ENCODE results near the gene VN1R5.

VN1R5 gene

GRCh38 chr1:247266053-247266452 lies 10.2 kb downstream of the VN1R5 start:
- H3K27me3 ChIP-seq = no peaks in the 10 kb centered on the region
- H3K4me3 ChIP-seq = no peak overlapping the region
- H3K27ac ChIP-seq = no peak overlapping the region
- no peaks in the 10 kb centered on the region for H3K4me1 ChIP-seq
- no peak overlapping the region for H3K4me2 ChIP-seq
- no peaks in the 10 kb centered on the region for H4K20me1 ChIP-seq
- TF ChIP-seq Cebpa-rat (IDR thresholded peaks at IDR 0.05) = no peak
- H3K9ac ChIP-seq = no peak overlapping the region
- H3K36me3 ChIP-seq = no peaks in the 10 kb centered on the region
- H3K9me3 ChIP-seq (replicated peaks in 1 of 11) = peaks cover 35 to 58% (median 43%) of the 10 kb centered on the region in 11 experiments

DNA sequence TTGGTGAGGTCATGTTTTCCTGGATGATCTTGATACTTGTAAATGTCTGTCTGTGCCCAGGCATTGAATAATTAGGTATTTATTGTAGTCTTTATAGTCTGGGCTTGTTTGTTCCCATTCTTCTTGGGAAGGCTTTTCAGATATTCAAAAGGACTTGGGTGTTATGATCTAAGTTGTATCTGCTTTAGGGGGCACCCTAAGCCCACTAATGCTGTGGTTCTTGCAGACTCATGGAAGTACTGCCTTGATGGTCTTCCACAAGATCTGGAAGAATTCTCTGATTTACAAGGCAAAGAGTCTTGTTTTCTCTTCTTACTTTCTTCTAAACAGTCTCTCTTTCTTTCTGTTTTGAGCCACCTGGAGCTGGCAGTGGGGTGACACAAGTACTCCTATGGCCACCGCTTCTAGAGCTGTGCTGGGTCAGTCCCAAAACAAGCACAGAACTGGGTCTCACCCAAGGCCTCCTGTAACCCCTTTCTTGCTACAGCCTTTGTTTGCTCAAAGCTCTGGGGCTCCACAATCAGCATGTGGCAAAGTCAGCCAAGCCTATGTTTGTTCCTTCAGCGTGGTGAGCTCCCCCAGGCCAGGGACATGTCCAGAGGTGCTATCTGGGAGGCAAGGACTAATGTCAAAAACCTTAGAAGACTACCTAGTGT lies 12.6 kb downstream of the VN1R5 start:
- Histone ChIP-seq H3K4me2 (no peak overlapping the region), H3K9ac (no peak overlapping the region), H3K27ac (no peak overlapping the region), H3K4me3 (no peak overlapping the region), H4K20me1 (no peaks in the 10 kb centered on the region), H3K27me3 (no peaks in the 10 kb centered on the region), H3K36me3 (no peaks in the 10 kb centered on the region), H3K9me3 (replicated peaks in 1 of 11) (peaks cover 33 to 53% (median 46%) of the 10 kb centered on the region in 11 experiments), H3K4me1 (no peaks in the 10 kb centered on the region)
- no peak for TF ChIP-seq Cebpa-rat (IDR thresholded peaks at IDR 0.05)

- Histone ChIP-seq H3K36me3 (no peaks in the 10 kb centered on the region), H3K9me3 (replicated peaks in 1 of 11) (peaks cover 27 to 47% (median 41%) of the 10 kb centered on the region in 11 experiments), H3K27me3 (no peaks in the 10 kb centered on the region), H3K27ac (no peak overlapping the region), H3K4me3 (no peak overlapping the region), H3K4me2 (no peak overlapping the region), H4K20me1 (no peaks in the 10 kb centered on the region), H3K4me1 (no peaks in the 10 kb centered on the region), H3K9ac (no peak overlapping the region)
- no peak for TF ChIP-seq Cebpa-rat (IDR thresholded peaks at IDR 0.05)
Measured at GRCh38 chr1:247269133-247269532, 13.3 kb downstream of the VN1R5 start.

GRCh38 chr1:247270003-247270402 lies 14.1 kb downstream of the VN1R5 start:
- Histone ChIP-seq H3K4me3 (no peak overlapping the region), H3K27ac (no peak overlapping the region), H4K20me1 (no peaks in the 10 kb centered on the region), H3K9me3 (replicated peaks in 1 of 11) (peaks cover 27 to 43% (median 38%) of the 10 kb centered on the region in 11 experiments), H3K4me1 (no peaks in the 10 kb centered on the region), H3K9ac (no peak overlapping the region), H3K36me3 (no peaks in the 10 kb centered on the region), H3K4me2 (no peak overlapping the region), H3K27me3 (no peaks in the 10 kb centered on the region)
- TF ChIP-seq Cebpa-rat (IDR thresholded peaks at IDR 0.05) = no peak

DNA sequence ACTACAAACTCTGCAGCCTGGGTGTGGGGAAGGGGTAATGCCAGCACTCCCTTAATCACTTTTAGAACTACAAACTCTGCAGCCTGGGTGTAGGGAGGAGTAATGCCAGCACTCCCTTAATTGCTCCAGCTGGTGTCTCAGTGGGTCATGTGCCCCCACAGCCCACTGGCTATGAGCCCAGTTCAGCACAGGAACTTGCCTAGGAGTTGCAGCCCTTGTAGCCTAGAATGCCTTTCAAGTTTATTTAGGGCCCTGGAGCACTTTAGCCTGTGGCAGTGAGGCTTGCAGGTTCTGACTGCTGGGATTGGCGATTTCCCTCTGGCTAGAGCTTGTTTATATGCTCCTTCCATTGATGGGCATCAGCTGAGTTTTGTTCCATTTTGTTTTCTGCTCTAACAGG lies 17.1 kb downstream of the VN1R5 start:
- Histone ChIP-seq H3K4me2 (no peak overlapping the region), H4K20me1 (no peaks in the 10 kb centered on the region), H3K27me3 (no peaks in the 10 kb centered on the region), H3K4me1 (no peaks in the 10 kb centered on the region), H3K4me3 (no peak overlapping the region), H3K9ac (no peak overlapping the region), H3K27ac (no peak overlapping the region), H3K36me3 (no peaks in the 10 kb centered on the region), H3K9me3 (replicated peaks in 1 of 11) (peaks cover 27 to 41% (median 37%) of the 10 kb centered on the region in 11 experiments)
- no peak for TF ChIP-seq Cebpa-rat (IDR thresholded peaks at IDR 0.05)

DNA sequence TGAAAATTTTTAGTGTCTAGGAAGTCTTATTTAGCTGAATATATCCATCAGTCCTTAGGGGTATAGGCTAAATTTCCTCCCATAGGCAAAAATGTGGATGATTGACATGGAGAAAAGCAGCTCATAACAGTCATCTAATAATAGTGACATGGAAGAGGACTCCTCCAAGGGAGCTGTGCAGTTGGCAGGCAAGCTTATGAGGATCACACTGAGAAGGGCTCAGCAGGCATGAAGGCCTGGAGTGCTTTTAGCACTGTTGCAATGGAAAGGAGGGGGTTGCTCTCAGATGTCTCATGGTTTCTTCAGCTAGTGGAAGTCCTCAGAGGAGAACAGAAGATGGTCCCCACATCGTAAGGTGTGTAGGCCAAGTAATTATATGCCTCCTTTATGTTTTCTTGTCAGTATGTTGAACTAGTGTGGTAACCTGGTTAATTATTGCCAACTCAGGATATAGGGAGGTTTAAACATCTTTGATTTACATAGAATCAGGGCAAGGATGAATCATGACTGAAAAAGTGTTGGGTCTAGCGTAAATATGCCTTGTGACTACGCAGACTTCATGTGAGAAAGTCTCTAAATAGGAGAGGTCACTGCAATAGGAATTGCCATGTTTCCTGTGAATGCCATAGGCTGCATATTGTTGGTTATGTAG lies 18.9 kb downstream of the VN1R5 start:
- Histone ChIP-seq H3K4me1 (no peaks in the 10 kb centered on the region), H3K4me2 (no peak overlapping the region), H3K9me3 (replicated peaks in 1 of 11) (peaks cover 23 to 34% (median 29%) of the 10 kb centered on the region in 11 experiments), H3K27ac (no peak overlapping the region), H4K20me1 (no peaks in the 10 kb centered on the region), H3K9ac (no peak overlapping the region), H3K36me3 (no peaks in the 10 kb centered on the region), H3K27me3 (no peaks in the 10 kb centered on the region), H3K4me3 (no peak overlapping the region)
- no peak for TF ChIP-seq Cebpa-rat (IDR thresholded peaks at IDR 0.05)

DNA sequence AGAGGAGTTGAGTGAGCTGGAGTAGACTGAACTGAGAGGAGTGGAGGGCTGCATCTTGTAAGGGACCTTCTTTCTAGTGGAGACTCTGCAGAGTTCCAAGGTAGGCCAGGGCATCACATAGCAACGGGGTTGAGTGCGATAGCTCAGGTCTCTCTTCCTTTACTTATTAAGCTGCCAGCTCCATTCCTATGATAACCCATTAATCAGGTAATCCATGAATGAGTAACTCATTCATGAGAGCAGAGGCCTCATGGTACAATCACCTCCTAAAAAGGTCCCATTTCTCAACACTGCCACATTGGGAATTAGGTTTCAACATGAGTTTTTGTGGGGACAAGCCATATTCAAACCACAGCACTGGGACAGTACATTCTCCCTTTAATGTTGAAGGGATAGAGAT lies 21.3 kb downstream of the VN1R5 start:
- H3K27me3 ChIP-seq = no peaks in the 10 kb centered on the region
- peaks cover 0 to 10% (median 4%) of the 10 kb centered on the region in 11 experiments; a peak in 13 of 22 replicates for H3K9me3 ChIP-seq (replicated peaks in 1 of 11)
- no peak overlapping the region for H3K9ac ChIP-seq
- no peaks in the 10 kb centered on the region for H4K20me1 ChIP-seq
- TF ChIP-seq Cebpa-rat (IDR thresholded peaks at IDR 0.05) = no peak
- no peak overlapping the region for H3K4me2 ChIP-seq
- H3K36me3 ChIP-seq = no peaks in the 10 kb centered on the region
- no peak overlapping the region for H3K27ac ChIP-seq
- no peak overlapping the region for H3K4me3 ChIP-seq
- no peaks in the 10 kb centered on the region for H3K4me1 ChIP-seq

GRCh38 chr1:247281001-247281574 lies 25.2 kb downstream of the VN1R5 start:
- Histone ChIP-seq H3K4me1 (no peaks in the 10 kb centered on the region), H4K20me1 (no peaks in the 10 kb centered on the region), H3K9ac (no peak overlapping the region), H3K4me2 (no peak overlapping the region), H3K36me3 (peaks cover 0 to 4% (median under 1%) of the 10 kb centered on the region in 11 experiments; a peak in 4 of 22 replicates), H3K27ac (no peak overlapping the region), H3K4me3 (no peak overlapping the region), H3K27me3 (no peaks in the 10 kb centered on the region), H3K9me3 (replicated peaks in 1 of 11) (peaks cover 3 to 10% (median 5%) of the 10 kb centered on the region in 11 experiments; a peak in 20 of 22 replicates)
- no peak for TF ChIP-seq Cebpa-rat (IDR thresholded peaks at IDR 0.05)

GRCh38 chr1:247286134-247286670 lies 30.3 kb downstream of the VN1R5 start:
- Histone ChIP-seq H3K27me3 (no peaks in the 10 kb centered on the region), H4K20me1 (no peaks in the 10 kb centered on the region), H3K4me2 (no peak overlapping the region), H3K9ac (no peak overlapping the region), H3K27ac (no peak overlapping the region), H3K4me3 (no peak overlapping the region), H3K4me1 (no peaks in the 10 kb centered on the region), H3K36me3 (peaks cover 0 to 14% (median 10%) of the 10 kb centered on the region in 11 experiments; a peak in 8 of 22 replicates), H3K9me3 (replicated peaks in 1 of 11) (peaks cover 38 to 51% (median 46%) of the 10 kb centered on the region in 11 experiments; a peak in 21 of 22 replicates)
- no peak for TF ChIP-seq Cebpa-rat (IDR thresholded peaks at IDR 0.05)
